ENCODE results near the gene RPS5.
"Not testable (repeated sequence)": the region's sequence is repeated elsewhere in the genome, so short reads cannot be mapped to it uniquely, and the experiment has no call there.

The RPS5 gene

DNA sequence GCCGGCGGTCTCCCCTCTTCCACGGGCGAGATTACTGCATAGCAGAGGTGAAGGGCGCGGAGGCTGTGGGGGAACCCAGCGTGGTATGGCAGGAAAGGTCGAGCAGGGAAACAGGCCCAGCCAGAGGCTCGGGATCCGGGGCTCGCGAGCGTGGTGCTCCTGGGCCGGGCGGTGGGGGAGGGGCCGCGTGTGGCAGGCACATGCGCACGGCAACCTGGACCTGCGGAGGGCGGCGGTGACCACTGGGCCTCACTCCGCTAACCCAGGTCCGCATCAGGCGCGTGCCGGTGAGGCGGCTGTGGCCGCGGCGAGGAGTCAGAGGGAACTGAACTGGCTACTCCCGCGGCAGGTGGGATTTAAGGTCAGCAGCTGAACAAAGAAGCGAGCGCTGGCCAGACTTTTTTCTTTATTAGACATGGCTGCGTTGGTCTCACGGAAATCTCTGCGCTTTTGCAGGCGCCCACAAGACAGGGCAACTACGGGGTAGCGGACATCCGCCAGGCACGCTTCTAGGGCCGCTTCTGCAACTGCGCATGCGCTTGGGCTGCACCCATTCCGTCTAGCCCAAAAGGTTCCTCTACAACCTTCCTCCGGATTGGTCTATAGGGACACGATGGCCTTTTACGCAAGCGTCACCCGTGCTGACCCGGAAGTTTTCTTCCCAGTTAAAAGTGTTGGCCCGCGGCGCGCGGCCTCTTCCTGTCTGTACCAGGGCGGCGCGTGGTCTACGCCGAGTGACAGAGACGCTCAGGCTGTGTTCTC lies at the start of gene RPS5:
RPS5 (plus strand) TSS at position 694 of the 762 bp plus-strand sequence. CDS start 869 bp downstream, outside the sequence.
- in situ Hi-C loops (cut with HindIII; ENCODE audit: low sequenced_read_pairs), result no loop called here

DNA sequence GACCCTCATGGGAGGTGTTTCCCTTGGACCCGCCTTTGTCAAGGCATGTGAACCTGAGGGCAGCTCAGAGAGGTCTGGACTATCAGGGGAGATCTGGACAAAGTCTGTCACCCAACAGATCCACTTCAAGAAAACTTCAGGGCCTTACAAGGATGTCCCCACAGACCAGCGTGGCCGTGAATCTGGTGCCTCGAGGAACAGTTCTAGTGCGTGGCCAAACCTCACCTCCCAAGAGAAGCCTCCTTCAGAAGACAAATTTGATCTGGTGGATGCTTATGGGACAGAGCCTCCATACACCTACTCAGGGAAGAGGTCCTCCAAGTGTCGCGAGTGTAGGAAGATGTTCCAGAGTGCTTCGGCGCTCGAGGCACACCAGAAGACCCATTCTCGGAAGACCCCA lies 48.7 kb upstream of the RPS5 start:
- in situ Hi-C loops (cut with HindIII; ENCODE audit: low sequenced_read_pairs), result no loop called here

DNA sequence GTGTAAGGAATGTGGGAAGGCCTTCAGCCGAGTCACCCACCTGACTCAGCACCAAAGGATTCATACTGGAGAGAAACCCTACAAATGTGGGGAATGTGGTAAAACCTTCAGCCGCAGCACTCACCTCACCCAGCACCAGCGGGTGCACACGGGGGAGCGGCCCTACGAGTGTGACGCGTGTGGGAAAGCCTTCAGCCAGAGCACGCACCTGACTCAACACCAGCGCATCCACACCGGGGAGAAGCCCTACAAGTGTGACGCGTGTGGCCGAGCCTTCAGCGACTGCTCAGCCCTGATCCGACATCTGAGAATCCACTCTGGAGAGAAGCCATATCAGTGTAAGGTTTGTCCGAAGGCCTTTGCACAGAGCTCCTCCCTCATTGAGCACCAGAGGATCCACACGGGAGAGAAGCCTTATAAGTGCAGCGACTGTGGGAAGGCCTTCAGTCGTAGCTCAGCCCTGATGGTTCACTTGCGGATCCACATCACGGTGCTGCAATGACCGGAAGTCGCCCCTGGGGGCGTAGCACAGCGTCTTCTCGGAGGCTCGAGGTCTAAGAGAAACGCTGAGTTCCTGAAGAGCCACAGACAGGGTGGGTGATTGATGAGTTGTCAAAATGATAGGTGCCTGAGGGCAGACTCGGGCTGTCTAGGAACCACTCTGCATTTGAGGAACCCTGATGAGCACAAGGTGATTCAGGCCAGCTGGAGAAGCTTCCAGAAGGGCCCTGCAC lies 48.1 kb upstream of the RPS5 start:
- in situ Hi-C loops (cut with HindIII; ENCODE audit: low sequenced_read_pairs), result no loop called here

DNA sequence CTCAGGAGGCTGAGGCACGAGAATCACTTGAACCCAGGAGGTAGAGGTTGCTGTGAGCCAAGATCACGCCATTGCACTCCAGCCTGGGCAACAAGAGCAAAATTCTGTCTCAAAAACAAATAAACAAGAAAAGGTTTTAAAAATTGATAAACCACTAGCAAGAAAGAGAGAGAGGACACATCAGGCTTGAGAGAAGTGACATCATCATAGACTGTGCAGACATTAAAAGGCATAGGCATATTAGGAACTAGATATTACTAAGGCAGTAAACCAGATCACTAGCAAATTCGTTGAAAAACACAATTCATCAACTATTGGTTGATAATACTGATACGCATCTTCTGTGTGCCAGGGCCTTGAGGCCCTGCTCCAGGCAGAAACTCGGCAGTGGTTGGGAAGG lies 41.5 kb upstream of the RPS5 start:
- in situ Hi-C loops (cut with HindIII; ENCODE audit: low sequenced_read_pairs), result no loop called here

DNA sequence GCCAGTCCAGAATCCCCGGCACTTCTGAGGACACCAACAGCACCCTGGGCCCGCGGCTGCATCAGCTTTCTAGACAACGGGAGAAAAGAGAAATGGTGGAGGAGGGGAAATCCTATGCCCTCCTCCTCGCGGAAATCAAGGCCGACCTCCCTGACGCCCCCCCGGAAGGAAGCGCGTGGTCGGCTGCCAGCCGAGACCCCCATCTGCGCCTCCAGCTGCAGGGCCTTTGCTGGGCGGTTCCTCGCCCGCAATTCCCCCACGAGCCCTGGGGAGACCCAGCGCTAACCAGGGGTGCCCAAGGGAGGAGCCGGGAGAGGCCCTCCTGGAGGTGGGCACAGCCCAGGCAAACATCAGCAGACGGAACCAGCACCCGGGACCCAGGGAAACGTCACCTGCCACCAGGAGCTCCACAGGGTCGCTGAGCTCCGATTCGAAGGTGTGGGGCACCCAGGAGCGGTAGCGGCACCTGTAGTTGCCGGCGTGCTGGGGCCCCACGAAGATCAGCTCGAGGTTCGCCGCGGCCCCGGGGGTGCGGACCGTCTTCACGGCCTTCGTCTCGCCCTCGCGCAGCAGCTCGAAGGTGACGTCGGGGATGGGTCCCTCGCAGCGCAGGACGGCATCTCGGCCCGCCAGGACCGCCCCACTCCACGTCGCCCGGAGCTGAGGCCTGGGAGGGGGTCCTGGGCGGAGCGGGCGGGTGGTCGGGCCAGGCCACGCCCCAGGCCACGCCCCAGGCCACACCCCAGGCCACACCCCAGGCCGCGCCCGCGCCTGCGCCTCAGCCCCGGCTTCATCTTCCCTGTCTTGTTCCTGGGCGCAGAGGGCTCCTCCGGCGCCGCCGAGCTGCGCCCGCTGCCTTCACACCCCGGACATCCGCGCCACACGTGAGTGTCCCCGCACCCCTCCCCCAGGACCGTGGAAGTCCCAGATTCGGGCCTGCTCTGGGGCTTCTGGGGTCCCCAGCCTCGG lies 39.8 kb upstream of the RPS5 start:
- in situ Hi-C loops (cut with HindIII; ENCODE audit: low sequenced_read_pairs), result no loop called here

DNA sequence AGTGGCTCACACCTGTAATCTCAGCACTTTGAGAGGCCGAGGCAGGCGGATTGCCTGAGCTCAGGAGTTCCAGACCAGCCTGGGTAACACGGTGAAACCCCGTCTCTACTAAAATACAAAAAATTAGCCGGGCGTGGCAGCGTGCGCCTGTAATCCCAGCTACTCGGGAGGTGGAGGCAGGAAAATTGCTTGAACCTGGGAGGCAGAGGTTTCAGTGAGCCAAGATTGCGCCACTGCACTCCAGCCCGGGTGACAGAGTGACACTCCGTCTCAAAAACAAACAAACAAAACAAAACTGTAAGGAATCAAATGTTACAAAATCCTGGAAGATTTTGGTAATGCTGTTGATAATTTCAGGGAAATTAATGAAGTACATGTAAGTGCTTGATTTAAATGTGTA lies 39.0 kb upstream of the RPS5 start:
- in situ Hi-C loops (cut with HindIII; ENCODE audit: low sequenced_read_pairs), result not testable (repeated sequence)

DNA sequence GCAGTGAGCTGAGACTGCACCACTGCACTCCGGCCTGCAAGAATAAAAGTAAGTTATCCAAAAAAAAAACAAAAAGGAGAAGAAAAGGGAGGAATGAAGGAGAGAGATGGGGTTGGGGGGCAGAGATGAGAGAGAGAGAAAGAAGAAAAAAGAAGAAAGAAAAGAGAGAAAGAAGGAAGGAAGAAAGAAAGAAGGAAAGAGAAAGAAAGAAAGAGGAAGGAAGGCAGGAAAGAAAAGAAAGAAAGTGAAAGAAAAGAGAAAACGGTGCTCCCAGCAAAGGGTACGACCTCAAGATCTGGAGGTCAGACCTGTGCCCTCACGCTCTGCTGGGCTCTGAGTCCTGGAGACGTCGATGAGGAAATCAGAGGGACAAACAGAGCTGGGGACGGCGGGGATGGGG lies 37.5 kb upstream of the RPS5 start:
- in situ Hi-C loops (cut with HindIII; ENCODE audit: low sequenced_read_pairs), result no loop called here

DNA sequence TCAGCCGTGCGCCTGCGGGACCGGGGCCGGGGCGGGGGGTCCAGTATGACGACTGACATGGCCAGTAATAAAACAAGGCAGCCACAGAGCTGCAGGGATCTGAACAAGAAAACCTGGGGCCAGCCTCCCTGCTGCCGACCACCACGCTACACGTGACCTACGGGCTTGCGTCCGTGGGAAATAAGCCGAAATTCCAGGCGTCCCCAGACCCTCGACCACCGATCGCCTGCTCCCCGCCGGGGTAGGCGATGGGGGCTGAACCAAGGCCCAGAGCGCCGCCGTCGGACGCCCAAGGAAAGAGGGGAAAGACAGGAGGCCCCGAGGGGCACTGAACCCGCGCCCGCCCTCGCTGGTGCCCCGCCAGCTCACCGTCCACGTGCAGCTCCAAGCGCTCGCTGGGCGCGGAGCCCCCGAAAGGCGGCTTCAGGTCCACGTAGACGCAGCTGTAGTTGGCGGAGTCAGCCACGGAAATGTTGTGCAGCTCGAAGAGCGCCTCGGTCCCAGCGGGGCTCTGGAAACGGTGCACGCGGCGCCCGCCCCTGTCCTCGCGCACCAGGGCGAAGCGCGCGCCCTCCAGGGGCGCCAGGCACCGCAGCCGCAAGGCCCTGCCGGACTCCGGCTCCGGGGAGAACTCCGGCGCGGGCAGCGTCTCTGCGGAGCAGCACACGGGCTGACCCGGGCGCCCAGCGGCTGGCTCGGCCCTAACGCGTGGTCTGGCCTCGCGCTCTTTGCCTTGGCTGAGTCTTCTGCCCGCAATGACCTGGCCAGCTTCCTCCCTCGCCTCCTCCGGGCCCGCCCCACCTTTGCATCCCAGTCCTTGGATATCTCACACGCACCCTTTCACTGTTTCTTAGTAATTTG lies 36.8 kb upstream of the RPS5 start:
- in situ Hi-C loops (cut with HindIII; ENCODE audit: low sequenced_read_pairs), result no loop called here

DNA sequence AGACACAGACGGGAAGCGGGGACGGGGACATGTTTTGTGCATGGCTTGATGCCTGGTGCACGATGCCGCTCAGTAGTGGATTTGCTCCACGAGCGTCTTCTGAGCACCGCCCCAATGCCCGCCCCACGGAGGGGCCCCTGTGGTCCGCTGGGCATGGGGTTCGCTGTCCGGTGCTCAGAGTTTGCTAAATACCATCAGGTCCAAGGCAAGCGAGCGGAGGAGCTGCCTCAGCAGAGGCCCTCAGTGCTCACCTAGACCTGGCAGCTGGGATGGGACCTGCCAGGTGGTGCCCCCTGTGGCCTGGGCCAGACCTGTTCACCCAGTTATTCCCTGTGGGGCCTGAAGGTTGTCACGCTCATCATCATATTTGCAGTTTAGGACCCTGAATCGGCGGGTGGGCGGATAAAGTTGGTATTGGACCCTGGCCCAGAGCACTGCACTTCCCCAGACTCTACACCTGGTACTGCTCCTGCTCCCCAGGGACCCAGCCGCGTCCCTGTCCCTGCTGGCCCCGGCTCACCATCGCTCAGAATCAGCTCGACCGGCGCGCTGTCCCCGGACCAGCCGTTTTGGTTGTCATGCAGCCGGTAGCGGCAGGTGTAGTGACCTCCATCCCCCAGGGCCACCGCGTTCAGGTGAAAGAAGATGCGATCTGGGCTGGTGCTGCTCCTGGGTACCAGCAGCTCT lies 36.1 kb upstream of the RPS5 start:
- in situ Hi-C loops (cut with HindIII; ENCODE audit: low sequenced_read_pairs), result no loop called here

DNA sequence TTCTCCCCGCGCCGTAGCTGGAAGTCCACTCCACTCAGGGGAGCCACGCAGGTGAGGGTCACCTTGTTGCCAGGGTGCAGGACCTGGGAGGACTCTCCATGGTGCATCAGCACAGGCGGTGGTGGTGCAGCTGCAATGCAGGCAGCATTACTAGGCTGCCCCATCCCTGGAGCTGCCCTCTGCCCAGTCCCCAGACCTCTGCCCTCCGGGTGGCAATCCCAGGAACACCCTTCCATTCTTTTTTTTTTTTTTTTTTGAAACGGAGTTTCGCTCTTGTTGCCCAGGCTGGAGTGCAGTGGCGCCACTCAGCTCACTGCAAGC lies 35.6 kb upstream of the RPS5 start:
- in situ Hi-C loops (cut with HindIII; ENCODE audit: low sequenced_read_pairs), result no loop called here

DNA sequence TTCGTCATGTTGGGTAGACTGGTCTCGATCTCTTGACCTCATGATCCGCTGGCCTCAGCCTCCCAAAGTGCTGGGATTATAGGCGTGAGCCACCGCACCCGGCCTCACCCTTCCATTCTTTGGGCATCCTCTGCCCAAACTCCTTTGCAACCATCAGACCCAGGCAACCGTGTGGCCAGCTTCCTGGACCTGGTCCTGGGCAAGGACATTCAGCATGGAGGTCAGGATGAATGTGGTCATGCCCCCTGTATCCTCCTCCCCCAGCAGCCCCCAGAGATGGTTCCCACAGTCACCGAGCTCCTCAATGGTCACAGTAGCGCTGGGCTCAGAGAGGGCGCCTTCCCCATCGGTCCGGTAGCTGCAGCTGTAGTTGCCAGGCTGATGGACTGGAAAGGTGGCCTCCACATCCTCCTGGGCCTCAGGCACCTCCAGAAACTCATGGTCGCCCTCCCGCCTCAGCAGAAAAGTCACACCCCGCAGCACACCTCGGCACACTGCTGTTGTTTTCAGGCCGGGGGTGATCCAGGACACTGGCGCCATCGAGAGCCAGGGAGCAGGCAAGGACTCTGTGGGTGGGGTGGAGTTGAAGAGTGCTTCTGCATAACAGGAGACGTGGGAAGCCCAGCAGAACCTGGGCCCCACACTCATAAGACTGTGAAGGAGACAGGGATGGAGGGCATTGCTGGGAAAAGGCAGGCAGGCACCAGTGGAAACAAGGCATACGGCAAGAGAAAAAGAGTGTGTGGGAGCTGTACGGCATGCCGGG lies 34.9 kb upstream of the RPS5 start:
- in situ Hi-C loops (cut with HindIII; ENCODE audit: low sequenced_read_pairs), result no loop called here

DNA sequence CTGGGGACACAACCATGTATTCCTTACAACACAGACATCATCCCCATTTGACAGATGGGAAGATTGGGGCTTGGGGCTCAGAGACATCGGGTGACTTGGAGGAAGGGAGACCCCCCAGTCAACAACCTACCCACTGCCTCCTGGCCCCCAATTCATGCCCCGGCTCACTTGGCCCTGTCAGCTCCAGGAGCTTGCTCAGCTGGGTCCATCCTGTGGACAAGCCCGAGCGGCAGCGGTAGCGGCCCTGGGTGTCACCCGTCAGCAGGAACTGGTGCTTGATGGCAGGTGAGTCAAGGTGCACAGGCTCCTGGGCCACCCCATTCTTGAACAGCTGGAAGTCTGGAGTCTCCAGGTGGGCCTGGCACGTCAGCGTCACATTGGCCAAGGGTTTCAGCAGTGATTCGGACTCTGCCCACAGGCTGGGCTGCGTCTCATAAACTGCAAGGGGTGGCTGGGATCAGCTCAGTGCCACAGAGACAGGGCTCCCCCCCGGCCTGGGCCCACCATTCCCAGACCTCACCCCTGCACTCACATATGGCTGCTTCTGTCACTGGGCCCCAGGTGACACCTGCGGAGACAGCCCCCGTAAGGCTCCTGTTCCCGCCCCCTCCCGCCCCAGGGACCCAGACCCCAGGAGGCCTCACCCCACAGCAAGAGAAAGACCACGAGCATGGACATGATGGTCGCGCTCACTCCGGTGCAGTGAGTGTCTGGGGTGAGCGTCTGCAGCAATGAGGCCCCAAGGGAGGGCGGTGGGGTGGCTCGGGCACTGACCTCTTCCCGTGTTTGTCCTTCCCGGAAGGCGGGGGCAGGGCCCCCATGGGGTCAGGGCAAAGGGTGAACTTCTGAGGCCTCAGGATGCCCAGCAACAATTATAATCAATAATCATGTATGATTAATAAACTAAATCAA lies 34.1 kb upstream of the RPS5 start, which contains the start of gene A1BG:
A1BG (minus strand) TSS at position 733 of the 912 bp plus-strand sequence; CDS start at position 678, 55 bp downstream.
- in situ Hi-C loops (cut with HindIII; ENCODE audit: low sequenced_read_pairs), result no loop called here

DNA sequence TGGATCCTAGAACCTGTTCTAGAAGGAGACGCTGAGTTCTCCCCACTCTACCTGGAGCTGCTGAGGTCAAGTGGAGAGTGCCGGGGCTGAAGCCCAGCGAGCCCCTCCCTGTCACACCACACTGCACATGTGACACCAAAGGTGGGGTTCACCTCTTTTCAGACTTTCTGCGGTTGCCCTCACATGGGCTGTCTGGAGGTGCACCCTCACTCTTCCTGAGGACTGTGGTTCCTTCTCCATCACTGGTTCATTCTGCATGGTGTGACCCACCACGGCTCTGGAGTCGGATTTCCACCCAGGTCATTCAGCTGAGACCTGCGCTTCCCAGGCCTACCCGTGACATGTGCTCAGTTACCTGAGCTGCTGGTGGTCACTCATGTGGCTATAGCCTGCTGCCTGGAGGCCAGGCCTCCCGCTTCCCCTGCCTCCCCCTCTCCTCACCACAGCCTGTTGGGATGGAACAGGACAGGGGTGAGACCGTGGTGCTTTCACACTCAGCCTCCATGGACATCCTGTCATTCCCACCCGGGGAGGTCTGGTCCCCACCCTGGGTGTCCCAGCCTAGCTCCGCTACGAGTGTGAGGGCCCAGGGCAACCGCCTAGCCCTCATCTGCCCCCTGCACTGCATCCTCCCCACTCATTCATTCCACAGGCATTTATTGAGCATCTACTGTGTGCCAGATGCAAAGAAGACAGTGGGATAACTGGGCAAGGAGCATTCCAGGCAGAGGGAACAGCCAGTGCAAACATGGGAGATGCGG lies 33.2 kb upstream of the RPS5 start:
- in situ Hi-C loops (cut with HindIII; ENCODE audit: low sequenced_read_pairs), result no loop called here

DNA sequence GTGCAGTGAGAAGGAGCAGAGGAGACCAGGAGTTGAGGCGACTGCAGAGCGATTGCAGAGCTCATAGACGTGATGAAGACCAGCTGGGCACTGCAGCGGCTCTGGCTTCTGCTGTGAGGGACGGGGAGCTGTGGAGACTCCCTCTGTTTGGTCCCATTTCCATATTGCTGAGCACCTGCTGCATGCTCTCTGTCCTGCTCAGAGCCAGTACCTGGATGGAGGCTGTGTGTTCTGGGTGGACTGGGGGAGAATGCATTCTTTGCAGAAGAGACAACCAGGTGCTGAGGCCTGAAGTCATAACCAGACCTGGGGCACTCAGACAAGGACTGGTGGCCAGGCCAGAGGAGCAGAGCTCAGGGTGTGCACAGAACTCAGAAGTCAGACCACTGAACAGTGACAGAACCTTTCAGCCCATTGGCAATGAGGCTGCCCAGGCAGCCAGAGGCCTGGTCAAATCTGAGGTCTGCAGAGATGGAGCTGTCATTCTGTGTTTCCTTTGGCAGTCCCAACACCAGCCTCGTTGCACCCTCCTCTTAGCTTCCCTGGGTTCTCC lies 32.5 kb upstream of the RPS5 start:
- in situ Hi-C loops (cut with HindIII; ENCODE audit: low sequenced_read_pairs), result no loop called here

DNA sequence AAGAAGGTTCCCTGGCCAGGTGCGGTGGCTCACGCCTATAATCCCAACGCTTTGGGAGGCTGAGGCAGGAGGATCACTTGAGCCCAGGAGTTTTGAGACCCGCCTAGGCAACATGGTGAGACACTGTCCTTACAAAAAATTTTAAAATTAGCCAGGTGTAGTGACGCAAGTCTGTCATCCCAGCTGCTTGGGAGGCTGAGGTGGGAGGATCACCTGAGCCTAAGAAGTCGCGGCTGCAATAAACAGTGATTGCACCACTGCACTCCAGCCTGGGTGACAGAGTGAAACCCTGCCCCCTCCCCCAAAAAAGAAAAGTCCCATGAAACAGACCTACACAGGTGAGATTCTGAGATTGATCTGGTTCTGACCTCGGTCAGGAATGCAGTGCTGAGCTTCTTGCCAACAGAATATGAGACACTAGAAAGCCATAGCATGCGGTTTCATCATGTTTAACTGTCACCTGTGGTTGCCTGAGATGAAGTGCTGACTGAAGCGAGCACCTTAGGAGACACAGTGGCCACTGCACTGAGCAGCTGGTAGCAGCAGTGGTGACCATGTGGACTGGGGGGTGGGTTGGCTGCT lies 31.8 kb upstream of the RPS5 start:
- in situ Hi-C loops (cut with HindIII; ENCODE audit: low sequenced_read_pairs), result no loop called here

DNA sequence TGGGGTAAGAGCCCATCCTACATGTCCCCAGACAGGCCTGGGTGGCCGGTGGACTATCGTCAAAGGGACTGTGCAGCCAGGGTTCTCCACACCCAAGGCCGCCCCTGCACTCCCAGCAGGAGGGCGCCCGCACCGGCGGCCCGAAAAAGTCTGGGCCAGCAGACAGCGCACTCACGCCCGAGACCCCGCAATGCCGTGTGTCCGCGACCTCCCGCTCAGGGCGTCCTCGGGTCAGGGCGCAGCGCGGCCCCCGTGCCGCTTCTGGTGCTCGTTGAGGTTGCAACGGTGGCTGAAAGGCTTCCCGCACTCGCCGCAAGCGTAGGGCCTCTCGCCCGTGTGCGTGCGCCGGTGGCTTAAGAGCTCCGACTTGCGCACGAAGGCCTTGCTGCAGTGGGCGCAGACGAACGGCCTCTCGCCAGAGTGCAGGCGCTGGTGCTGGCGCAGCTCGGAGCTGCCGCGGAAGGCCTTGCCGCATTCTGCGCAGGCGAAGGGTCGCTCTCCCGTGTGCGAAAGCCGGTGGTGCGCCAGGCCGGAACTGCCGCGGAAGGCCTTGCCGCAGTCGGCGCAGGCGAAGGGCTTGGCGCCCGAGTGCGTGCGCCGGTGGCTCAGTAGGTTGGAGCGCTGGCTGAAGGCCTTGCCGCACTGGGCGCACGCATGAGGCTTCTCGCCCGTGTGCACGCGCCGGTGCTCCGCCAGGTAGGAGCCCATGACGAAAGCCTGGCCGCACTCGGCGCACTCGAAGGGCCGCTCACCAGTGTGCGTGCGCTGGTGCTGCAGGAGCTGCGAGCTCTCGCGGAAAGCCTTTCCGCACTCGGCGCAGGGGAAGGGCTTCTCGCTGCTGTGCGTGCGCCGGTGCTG lies 30.9 kb upstream of the RPS5 start:
- in situ Hi-C loops (cut with HindIII; ENCODE audit: low sequenced_read_pairs), result no loop called here
